CD4-positive, alpha-beta T cell (primary cell): ENCODE measurements around the gene CYSLTR1. TPM values are rescaled to one million over a fixed set of nuclear protein-coding genes. Genes with fewer than 3 reads are reported as not detected.

Experiments
- ATAC-seq: fragments of 200-7000 bp; cut with Tn5 transposase; one replicate; pipeline ENCODE4 v1.10.0; 2022; ENCODE audit warnings: mild to moderate bottlenecking; ENCODE audit not compliant: poor library complexity
- CTCF ChIA-PET: fragments of 350-600 bp; sonication (Branson Sonifier 250); formaldehyde crosslinking; loops from one replicate; lab custom pipeline; 2021; ENCODE audit warnings: antibody characterized with exemption, inconsistent platforms; lab: Charles Lee
- POLR2A ChIA-PET: fragments of 350-600 bp; sonication (Branson Sonifier 250); formaldehyde crosslinking; loops from one replicate; lab custom pipeline; 2021; ENCODE audit warnings: antibody characterized with exemption, inconsistent platforms; lab: Charles Lee
- DNase-seq, 14 experiments: peaks; one replicate each; pipeline ENCODE4 v3.0.0-alpha.2; 2013 to 2020; ENCODE audit warnings: mixed read lengths in 2 of 14
- H3K27ac ChIP-seq, 2 donors: one replicate each; pipeline versions ENCODE4 v1.5.1 to v1.7.0; 2013; ENCODE audit warnings: low read length in 2 of 2, low read depth in 1 of 2, mild to moderate bottlenecking in 1 of 2
- H3K27me3 ChIP-seq, 2 experiments: 1 replicate in 1 of 2; 2 replicates in 1 of 2; pipeline versions ENCODE4 v1.6.1 to v1.7.0; 2013; ENCODE audit warnings: low read length in 2 of 2, control low read depth in 1 of 2, mild to moderate bottlenecking in 1 of 2, moderate library complexity in 1 of 2; ENCODE audit not compliant: insufficient read depth in 2 of 2, control insufficient read depth in 1 of 2
- H3K36me3 ChIP-seq: one replicate; pipeline ENCODE4 v1.6.1; 2013; ENCODE audit warnings: low read length, control low read depth; ENCODE audit not compliant: insufficient read depth
- H3K4me1 ChIP-seq: one replicate; pipeline ENCODE4 v1.6.1; 2013; ENCODE audit warnings: low read length, control low read depth; ENCODE audit not compliant: insufficient read depth
- H3K4me3 ChIP-seq: one replicate; pipeline ENCODE4 v1.5.1; 2013; ENCODE audit warnings: mild to moderate bottlenecking, low read length, moderate library complexity
- H3K9me3 ChIP-seq, 2 experiments: 1 replicate in 1 of 2; 2 replicates in 1 of 2; pipeline versions ENCODE4 v1.6.1 to v1.7.0; 2013; ENCODE audit warnings: low read length in 2 of 2, mild to moderate bottlenecking in 2 of 2, control low read depth in 1 of 2, moderate library complexity in 1 of 2; ENCODE audit not compliant: control insufficient read depth in 1 of 2, insufficient read depth in 1 of 2
- H3K27ac Mint-ChIP-seq: one replicate; pipeline ENCODE4 v1.8.0; 2020; ENCODE audit warnings: mixed read lengths
- H3K27me3 Mint-ChIP-seq: one replicate; pipeline ENCODE4 v1.8.0; 2021; ENCODE audit warnings: mixed read lengths
- H3K36me3 Mint-ChIP-seq: one replicate; pipeline ENCODE4 v1.8.0; 2021; ENCODE audit warnings: low read depth, mixed read lengths
- H3K4me1 Mint-ChIP-seq: one replicate; pipeline ENCODE4 v1.8.0; 2021; ENCODE audit warnings: low read depth, mixed read lengths
- H3K4me3 Mint-ChIP-seq: one replicate; pipeline ENCODE4 v1.8.0; 2020; ENCODE audit warnings: mild to moderate bottlenecking, mixed read lengths
- H3K9me3 Mint-ChIP-seq: one replicate; pipeline ENCODE4 v1.8.0; 2020; ENCODE audit warnings: mixed read lengths
- CTCF ChIP-seq: fragments of 200-600 bp; IDR thresholded peaks from one replicate; pipeline ENCODE4 v1.8.0; 2022; ENCODE audit warnings: antibody characterized with exemption, mild to moderate bottlenecking
- intact Hi-C, 2 experiments: fragments of 100-400 bp; cut with DNase I in 1 of 2; cut with micrococcal nuclease in 1 of 2; formaldehyde crosslinking; loops; one replicate each; pipeline versions ENCODE4 v1.15.1 to v1.9.0; 2023 to 2025; cut with DNase I, micrococcal nuclease
- polyA plus RNA-seq, 2 donors: library from polyadenylated mRNA; unstranded; fragments of 120-200 nt; gene quantifications; one replicate each; pipeline ENCODE4 v1.2.1, GENCODE V29; 2013
- total RNA-seq, 174 experiments: library from RNA in 2 of 174; stranded (reverse) in 2 of 174; gene quantifications; one replicate each; pipeline ENCODE4 v1.2.3 and lab custom pipeline; 2021 to 2026

CYSLTR1 gene, protein sequence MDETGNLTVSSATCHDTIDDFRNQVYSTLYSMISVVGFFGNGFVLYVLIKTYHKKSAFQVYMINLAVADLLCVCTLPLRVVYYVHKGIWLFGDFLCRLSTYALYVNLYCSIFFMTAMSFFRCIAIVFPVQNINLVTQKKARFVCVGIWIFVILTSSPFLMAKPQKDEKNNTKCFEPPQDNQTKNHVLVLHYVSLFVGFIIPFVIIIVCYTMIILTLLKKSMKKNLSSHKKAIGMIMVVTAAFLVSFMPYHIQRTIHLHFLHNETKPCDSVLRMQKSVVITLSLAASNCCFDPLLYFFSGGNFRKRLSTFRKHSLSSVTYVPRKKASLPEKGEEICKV
- total RNA-seq (1 to 10 TPM; 6.6 to 7.4 TPM), total RNA-seq (lab: John Stamatoyannopoulos, UW) (1.7 to 149 (median 47.6) reads per million in 172 experiments)
- 16.7 TPM for polyA plus RNA-seq (2013, experiment 1 of 2)
- 15.9 TPM for polyA plus RNA-seq (2013, experiment 2 of 2)

DNA sequence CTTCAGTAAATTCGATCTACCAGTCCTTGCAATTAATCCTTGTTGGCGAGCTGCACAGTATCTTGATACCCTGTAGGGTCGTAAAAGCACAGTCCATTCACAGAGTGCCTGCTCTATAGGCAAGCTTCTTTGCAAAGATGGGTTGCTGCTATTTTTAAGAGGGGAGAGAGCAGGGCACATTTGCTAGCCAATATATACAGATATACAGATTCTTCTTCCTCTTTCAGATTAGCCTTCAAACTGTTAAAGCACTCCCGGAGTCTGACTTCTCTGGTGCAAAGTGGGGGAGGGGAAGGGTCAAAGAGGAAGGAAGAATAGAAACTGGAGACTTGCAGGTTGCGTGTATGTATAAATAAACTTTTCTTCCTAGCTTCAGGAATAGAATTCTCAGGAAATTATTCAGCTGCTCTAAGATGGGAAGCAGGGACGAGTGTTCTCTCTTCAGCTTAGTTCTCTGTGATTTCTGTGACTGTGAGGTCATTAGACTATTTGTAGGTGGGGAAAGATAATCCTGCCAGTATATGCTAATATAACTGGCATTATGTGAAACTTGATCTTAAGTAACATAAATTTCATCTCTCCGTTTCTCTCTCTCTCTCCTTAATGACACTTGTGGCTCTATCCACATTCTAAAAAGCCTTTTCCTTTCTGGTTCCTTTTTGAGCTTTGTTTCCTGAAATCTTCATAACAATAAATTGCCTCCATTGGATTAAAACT lies at the start of gene CYSLTR1:
Gene CYSLTR1 (minus strand): TSS at position 242 of the 717 bp plus-strand sequence. CDS start 53,865 bp downstream, outside the sequence.
- no peaks in the 10 kb centered on the region for H3K27me3 Mint-ChIP-seq
- Histone ChIP-seq H3K9me3 (no peaks in the 10 kb centered on the region), H3K4me1 (peaks cover 19% of the 10 kb centered on the region), H3K4me3 (peak within 1 kb of the TSS; percentile 62), H3K27me3 (no peaks in the 10 kb centered on the region), H3K27ac (peak within 1 kb of the TSS; percentile 32 to 36), H3K36me3 (no peaks in the 10 kb centered on the region)
- no peak for TF ChIP-seq CTCF
- ATAC-seq (peak; percentile 24), DNase-seq (peak in 3 of 14 experiments; percentile 5 to 39 (median 35))
- intact Hi-C loops = loop anchor here in 1 of 2 experiments (10.0 kb wide), 1 partner anchor 423 kb away; no protein-coding TSS in a partner anchor
- peak within 1 kb of the TSS; percentile 90 for H3K4me3 Mint-ChIP-seq
- H3K27ac Mint-ChIP-seq = peak within 1 kb of the TSS; percentile 89
- H3K9me3 Mint-ChIP-seq = no peaks in the 10 kb centered on the region
- H3K36me3 Mint-ChIP-seq = no peaks in the 10 kb centered on the region
- POLR2A ChIA-PET = interaction anchor here (0.9 kb wide), 1 partner anchor 1039 kb away, joined by 3 read pairs; the partner anchor contains the start of gene ITM2A
- CTCF ChIA-PET = no interaction called here
- H3K4me1 Mint-ChIP-seq = peaks cover 69% of the 10 kb centered on the region

GRCh38 chrX:78377186-78377585 lies 49.8 kb upstream of the CYSLTR1 start:
- Mint-ChIP-seq H3K4me1 (peaks cover 17% of the 10 kb centered on the region), H3K36me3 (no peaks in the 10 kb centered on the region), H3K4me3 (no peak overlapping the region), H3K27me3 (no peaks in the 10 kb centered on the region), H3K27ac (no peak overlapping the region), H3K9me3 (no peaks in the 10 kb centered on the region)
- DNase-seq (no peak), ATAC-seq (no peak)
- TF ChIP-seq CTCF = no peak
- no peaks in the 10 kb centered on the region for H3K36me3 ChIP-seq
- intact Hi-C loops = no loop called here
- H3K4me3 ChIP-seq = no peak overlapping the region
- ChIA-PET CTCF (no interaction called here), POLR2A (no interaction called here)
- no peak overlapping the region for H3K27ac ChIP-seq
- H3K27me3 ChIP-seq = no peaks in the 10 kb centered on the region
- no peaks in the 10 kb centered on the region for H3K9me3 ChIP-seq
- peaks cover 2% of the 10 kb centered on the region for H3K4me1 ChIP-seq

- Mint-ChIP-seq H3K4me1 (peaks cover 17% of the 10 kb centered on the region), H3K4me3 (no peak overlapping the region), H3K27ac (no peak overlapping the region), H3K9me3 (no peaks in the 10 kb centered on the region), H3K27me3 (no peaks in the 10 kb centered on the region), H3K36me3 (no peaks in the 10 kb centered on the region)
- DNase-seq (peak in 3 of 14 experiments; percentile 5 to 29 (median 14)), ATAC-seq (no peak)
- H3K36me3 ChIP-seq = no peaks in the 10 kb centered on the region
- H3K27me3 ChIP-seq = no peaks in the 10 kb centered on the region
- no peaks in the 10 kb centered on the region for H3K9me3 ChIP-seq
- peaks cover 2% of the 10 kb centered on the region for H3K4me1 ChIP-seq
- ChIA-PET POLR2A (no interaction called here), CTCF (interaction anchor here (1.3 kb wide), 1 partner anchor 16 kb away, joined by 4 read pairs; no protein-coding TSS in a partner anchor)
- no peak overlapping the region for H3K27ac ChIP-seq
- TF ChIP-seq CTCF = no peak
- intact Hi-C loops = no loop called here
- no peak overlapping the region for H3K4me3 ChIP-seq
These were observed 48.5 kb upstream of the CYSLTR1 start for GRCh38 chrX:78375894-78376293.
